ENCODE results near the gene KCTD17. TPM values are rescaled to one million over a fixed set of nuclear protein-coding genes. Genes with fewer than 3 reads are reported as not detected.

Gene KCTD17
- total RNA-seq, 4 donors from 2014 or later: 1.8 to 3.3 (median 2.6) TPM

DNA sequence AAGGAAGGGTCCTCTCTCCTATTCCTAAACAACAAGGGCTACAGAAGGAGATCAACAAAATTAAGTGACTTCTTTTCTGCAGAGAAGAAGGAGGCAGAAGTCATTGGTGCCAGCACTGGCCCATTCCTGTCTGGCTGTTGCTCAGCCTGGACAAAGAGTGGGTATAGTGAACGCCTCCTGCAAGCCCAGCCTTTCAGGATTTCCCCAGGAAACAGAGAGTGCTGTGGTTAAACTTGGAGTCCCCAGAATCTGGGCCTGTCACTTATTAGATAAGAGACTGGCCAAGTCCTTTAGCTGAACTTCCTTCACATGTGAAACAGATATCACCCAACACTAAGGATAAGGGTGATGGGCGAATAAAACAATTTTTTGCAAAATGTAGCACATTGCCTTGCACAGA lies 43.2 kb upstream of the KCTD17 start:
- Histone ChIP-seq H3K36me3 (no peaks in the 10 kb centered on the region), H3K4me3 (no peak overlapping the region), H3K27ac (no peak overlapping the region), H3K9me3 (no peaks in the 10 kb centered on the region), H3K27me3 (no peaks in the 10 kb centered on the region), H3K4me1 (peaks cover 12 to 14% of the 10 kb centered on the region in 2 donors)
- no peak for DNase-seq
- intact Hi-C loops (cut with DNase I; ENCODE audit: low total_unique reads) (no loop called here), in situ Hi-C loops (cut with MboI; ENCODE audit: low sequenced_read_pairs in 4 of 4) (no loop called here)
- no peak for ATAC-seq
- no peak for TF ChIP-seq CTCF (IDR thresholded peaks at IDR 0.05 in 4 of 5, conservative IDR thresholded peaks at IDR 0.05 in 1 of 5)
- no peak for TF ChIP-seq POLR2A (IDR thresholded peaks at IDR 0.05)

- no peak overlapping the region for H3K27ac ChIP-seq
- TF ChIP-seq POLR2A (IDR thresholded peaks at IDR 0.05) (no peak), CTCF (IDR thresholded peaks at IDR 0.05 in 4 of 5, conservative IDR thresholded peaks at IDR 0.05 in 1 of 5) (no peak)
- no peaks in the 10 kb centered on the region for H3K27me3 ChIP-seq
- H3K4me1 ChIP-seq: peaks cover 12 to 14% of the 10 kb centered on the region in 2 donors
- H3K9me3 ChIP-seq: no peaks in the 10 kb centered on the region
- intact Hi-C loops (cut with DNase I; ENCODE audit: low total_unique reads) (no loop called here), in situ Hi-C loops (cut with MboI; ENCODE audit: low sequenced_read_pairs in 4 of 4) (no loop called here)
- no peak overlapping the region for H3K4me3 ChIP-seq
- DNase-seq (no peak), ATAC-seq (no peak)
- H3K36me3 ChIP-seq: no peaks in the 10 kb centered on the region
Measured at GRCh38 chr22:37009490-37009889, 42.1 kb upstream of the KCTD17 start.

DNA sequence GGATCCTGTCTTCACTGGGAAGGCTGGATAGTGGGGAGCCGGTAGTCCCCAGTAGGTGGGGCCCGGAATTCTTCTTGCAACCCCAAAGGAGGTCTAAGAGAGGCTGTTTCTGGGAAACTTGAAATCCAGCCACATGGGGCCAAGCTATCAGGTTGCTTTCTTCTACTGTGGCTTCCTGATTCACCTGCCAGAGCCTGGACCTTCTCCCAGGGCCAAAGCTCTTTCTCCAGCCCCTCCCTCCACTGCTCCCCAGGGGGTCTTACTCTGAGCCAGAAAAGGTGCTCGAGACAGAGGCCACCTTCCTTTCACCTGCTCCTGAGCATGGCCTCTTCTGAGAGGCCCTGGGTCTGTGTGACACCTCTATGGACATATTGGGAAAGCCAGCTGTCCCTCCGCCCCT lies 41.4 kb upstream of the KCTD17 start:
- no peaks in the 10 kb centered on the region for H3K9me3 ChIP-seq
- ATAC-seq (no peak), DNase-seq (no peak)
- H3K4me3 ChIP-seq: no peak overlapping the region
- no peaks in the 10 kb centered on the region for H3K36me3 ChIP-seq
- no peak overlapping the region for H3K27ac ChIP-seq
- intact Hi-C loops (cut with DNase I; ENCODE audit: low total_unique reads): no loop called here
- H3K27me3 ChIP-seq: no peaks in the 10 kb centered on the region
- in situ Hi-C loops (cut with MboI; ENCODE audit: low sequenced_read_pairs in 4 of 4): no loop called here
- TF ChIP-seq CTCF (IDR thresholded peaks at IDR 0.05 in 4 of 5, conservative IDR thresholded peaks at IDR 0.05 in 1 of 5): no peak
- no peak for TF ChIP-seq POLR2A (IDR thresholded peaks at IDR 0.05)
- H3K4me1 ChIP-seq: peaks cover 12 to 14% of the 10 kb centered on the region in 2 donors

DNA sequence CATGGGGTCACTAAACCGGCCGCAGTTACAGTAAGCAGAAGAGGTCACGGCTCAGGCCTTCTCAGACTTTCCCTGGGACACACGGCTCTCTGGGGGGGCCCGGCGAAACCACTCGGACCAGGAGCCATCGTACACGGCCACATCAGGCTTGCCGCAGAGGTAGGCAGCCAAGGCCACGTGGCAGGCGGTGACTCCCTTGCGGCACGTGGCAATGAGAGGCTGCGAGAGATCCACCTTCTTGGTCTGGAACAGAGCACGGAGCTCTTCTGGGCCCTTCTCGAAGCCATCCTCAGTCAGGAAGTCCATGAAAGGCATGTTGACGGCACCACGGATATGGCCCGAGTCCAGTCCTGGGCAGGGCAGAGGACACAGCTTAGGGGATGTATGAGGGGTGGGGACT lies 40.6 kb upstream of the KCTD17 start:
- Histone ChIP-seq H3K9me3 (no peaks in the 10 kb centered on the region), H3K27me3 (no peaks in the 10 kb centered on the region), H3K36me3 (no peaks in the 10 kb centered on the region), H3K4me1 (peaks cover 12 to 14% of the 10 kb centered on the region in 2 donors), H3K4me3 (no peak overlapping the region), H3K27ac (no peak overlapping the region)
- in situ Hi-C loops (cut with MboI; ENCODE audit: low sequenced_read_pairs in 4 of 4): no loop called here
- DNase-seq (no peak), ATAC-seq (no peak)
- TF ChIP-seq CTCF (IDR thresholded peaks at IDR 0.05 in 4 of 5, conservative IDR thresholded peaks at IDR 0.05 in 1 of 5) (no peak), POLR2A (IDR thresholded peaks at IDR 0.05) (no peak)
- intact Hi-C loops (cut with DNase I; ENCODE audit: low total_unique reads): no loop called here

DNA sequence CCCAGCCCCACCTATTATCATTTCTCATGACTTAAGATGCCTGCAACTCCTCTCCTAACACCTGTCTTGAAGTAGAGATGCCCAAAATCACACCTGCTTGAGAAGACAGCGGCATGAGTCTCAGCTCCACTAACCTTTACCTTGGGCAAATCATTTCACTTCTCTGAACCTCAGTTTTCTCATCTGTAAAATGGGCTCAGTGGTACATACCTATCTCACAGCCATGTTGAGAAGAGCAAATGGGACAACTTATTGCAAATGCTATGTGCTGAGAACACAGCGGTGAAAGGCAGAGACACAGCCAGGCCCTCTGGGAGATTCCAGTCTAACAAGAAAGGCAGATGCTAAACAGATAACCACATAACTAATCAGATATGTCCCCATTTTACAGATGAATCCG lies 40.1 kb upstream of the KCTD17 start:
- H3K9me3 ChIP-seq: no peaks in the 10 kb centered on the region
- peaks cover 13 to 14% of the 10 kb centered on the region in 2 donors for H3K4me1 ChIP-seq
- TF ChIP-seq CTCF (IDR thresholded peaks at IDR 0.05 in 4 of 5, conservative IDR thresholded peaks at IDR 0.05 in 1 of 5) (no peak), POLR2A (IDR thresholded peaks at IDR 0.05) (no peak)
- in situ Hi-C loops (cut with MboI; ENCODE audit: low sequenced_read_pairs in 4 of 4) (no loop called here), intact Hi-C loops (cut with DNase I; ENCODE audit: low total_unique reads) (no loop called here)
- H3K27me3 ChIP-seq: no peaks in the 10 kb centered on the region
- H3K36me3 ChIP-seq: no peaks in the 10 kb centered on the region
- no peak overlapping the region for H3K27ac ChIP-seq
- no peak for DNase-seq
- no peak for ATAC-seq
- no peak overlapping the region for H3K4me3 ChIP-seq
